Endothelial cell of umbilical vein (primary cell): Measurements from ENCODE around the gene ATP5PB. TPM values are rescaled to one million over a fixed set of nuclear protein-coding genes. Genes with fewer than 3 reads are reported as not detected.
A peak's percentile ranks its signal among the peaks of the same experiment; 100 is the strongest.

Experiments
- BruUV-seq: library from RNA; stranded (reverse); fragments of 400-500 nt; replicated peaks from 2 replicates; lab custom pipeline; 2021; lab: Mats Ljungman, UMichigan
- CTCF ChIA-PET: fragments of 300-600, 350-600 bp; sonication (Branson Sonifier 250); formaldehyde crosslinking; loops from one replicate; lab custom pipeline; 2021; ENCODE audit warnings: antibody characterized with exemption, inconsistent platforms; lab: Charles Lee
- POLR2A ChIA-PET: fragments of 300-600, 350-600 bp; sonication (Branson Sonifier 250); formaldehyde crosslinking; loops from one replicate; lab custom pipeline; 2021; ENCODE audit warnings: antibody characterized with exemption, inconsistent platforms; lab: Charles Lee
- DNase-seq: peaks from one replicate; pipeline ENCODE4 v3.0.0-alpha.2; 2011; ENCODE audit warnings: low read depth, low spot score
- FAIRE-seq: peaks from 2 replicates; lab custom pipeline; 2011; peaks lifted over from hg19 to GRCh38; lab: Jason Lieb, UNC
- H2AFZ ChIP-seq: 2 replicates; pipeline ENCODE4 v1.6.0; 2012; ENCODE audit warnings: low read depth, low read length, control low read depth, inconsistent platforms
- H3K27ac ChIP-seq: 2 replicates; pipeline ENCODE4 v1.5.1; 2011; ENCODE audit warnings: low read depth, mild to moderate bottlenecking, control low read depth, low read length, moderate library complexity; ENCODE audit not compliant: insufficient read depth
- H3K27me3 ChIP-seq, 2 experiments: 2 replicates each; pipeline versions ENCODE4 v1.6.0 to v1.6.1; 2011; ENCODE audit warnings: low read length in 2 of 2, mixed read lengths in 1 of 2; ENCODE audit not compliant: control insufficient read depth in 2 of 2, insufficient read depth in 2 of 2
- H3K36me3 ChIP-seq, 2 experiments: 2 replicates in 1 of 2; 3 replicates in 1 of 2; pipeline ENCODE4 v1.5.1; 2011; ENCODE audit warnings: low read length in 2 of 2, mild to moderate bottlenecking in 1 of 2, moderate library complexity in 1 of 2; ENCODE audit not compliant: control insufficient read depth in 2 of 2, insufficient read depth in 2 of 2; ENCODE audit errors: extremely low read depth in 1 of 2
- H3K4me1 ChIP-seq: 3 replicates; pipeline ENCODE4 v1.5.1; 2011; ENCODE audit warnings: mild to moderate bottlenecking, low read length; ENCODE audit not compliant: control insufficient read depth, insufficient read depth; ENCODE audit errors: extremely low read depth
- H3K4me2 ChIP-seq: 2 replicates; pipeline ENCODE4 v1.6.1; 2011; ENCODE audit warnings: low read length, control low read depth, mixed read lengths; ENCODE audit not compliant: insufficient read depth
- H3K4me3 ChIP-seq, 3 experiments: fragments of 200-600 bp in 1 of 3; sonication (generic), shearing (Covaris generic) in 1 of 3; replicated peaks in 1 of 3; 2 replicates each; pipeline ENCODE4 v1.5.1; 2011 to 2016; ENCODE audit warnings: control low read depth in 3 of 3, low read length in 3 of 3, mild to moderate bottlenecking in 2 of 3, inconsistent platforms in 1 of 3, low read depth in 1 of 3, moderate library complexity in 1 of 3; ENCODE audit not compliant: insufficient read depth in 1 of 3
- H3K79me2 ChIP-seq: 2 replicates; pipeline ENCODE4 v1.6.0; 2012; ENCODE audit warnings: low read length, inconsistent platforms; ENCODE audit not compliant: control insufficient read depth, insufficient read depth
- H3K9ac ChIP-seq: replicated peaks from 2 replicates; pipeline ENCODE3; 2011; ENCODE audit warnings: low read length, control low read depth; ENCODE audit not compliant: insufficient read depth; ENCODE audit errors: extremely low read depth
- H3K9me1 ChIP-seq: replicated peaks from 3 replicates; pipeline ENCODE4 v1.6.0; 2011; ENCODE audit warnings: mild to moderate bottlenecking, low read length; ENCODE audit not compliant: control insufficient read depth, insufficient read depth; ENCODE audit errors: extremely low read depth
- H3K9me3 ChIP-seq: replicated peaks from 2 replicates; pipeline ENCODE4 v1.5.1; 2012; ENCODE audit warnings: low read length, inconsistent platforms; ENCODE audit not compliant: control insufficient read depth, insufficient read depth
- H4K20me1 ChIP-seq: replicated peaks from 2 replicates; pipeline ENCODE3; 2011; ENCODE audit warnings: mild to moderate bottlenecking, low read length; ENCODE audit not compliant: control insufficient read depth, insufficient read depth; ENCODE audit errors: extremely low read depth
- FOS ChIP-seq: IDR thresholded peaks from 2 replicates; pipeline ENCODE4 v1.6.1; 2011; ENCODE audit warnings: mild to moderate bottlenecking, low read length, moderate library complexity, borderline replicate concordance; ENCODE audit not compliant: insufficient read depth
- JUN ChIP-seq: IDR thresholded peaks from 2 replicates; pipeline ENCODE4 v1.6.1; 2011; ENCODE audit warnings: borderline replicate concordance, low read depth; ENCODE audit not compliant: insufficient read length, insufficient read depth
- MYC ChIP-seq: IDR thresholded peaks from one replicate; pipeline ENCODE4 v1.6.1; 2011; ENCODE audit warnings: mild to moderate bottlenecking, low read depth, low read length
- POLR2A ChIP-seq: IDR thresholded peaks from 2 replicates; pipeline ENCODE4 v1.6.1; 2012; ENCODE audit warnings: low read depth, mild to moderate bottlenecking, control low read depth, low read length
- POLR2AphosphoS5 ChIP-seq: IDR thresholded peaks from 2 replicates; pipeline ENCODE4 v1.6.1; 2012; ENCODE audit warnings: low read depth, mild to moderate bottlenecking, control low read depth, low read length, moderate library complexity; ENCODE audit not compliant: insufficient read depth
- dilution Hi-C: fragments of 300-500 bp; cut with MboI; formaldehyde crosslinking; loops from one replicate; pipeline ENCODE4 v1.15.0; 2019; ENCODE audit warnings: low sequenced_read_pairs; ENCODE audit not compliant: extremely low pct_ligation_motif_present
- intact Hi-C: fragments of 100-400 bp; cut with micrococcal nuclease; formaldehyde crosslinking; loops from one replicate; pipeline ENCODE4 v1.10.0; 2022
- polyA plus RNA-seq, 4 experiments: library from polyadenylated mRNA; depleted of rRNA in 3 of 4; stranded (reverse) in 3 of 4; unstranded in 1 of 4; fragments of >200 nt; gene quantifications; 2 replicates each; pipeline versions ENCODE4 v1.2.1 to v1.2.3, GENCODE V29; 2011 to 2012; ENCODE audit warnings: missing spikeins in 1 of 4
- small RNA-seq: library from RNA; depleted of rRNA; stranded (forward); fragments of <200 nt; gene quantifications from one replicate; pipeline ENCODE3, GENCODE V24; 2012; ENCODE audit warnings: low replicate concordance, low read depth; ENCODE audit not compliant: insufficient read depth, insufficient read length
- total RNA-seq: library from RNA; stranded (reverse); gene quantifications from 2 replicates; pipeline ENCODE4 v1.2.3, GENCODE V29; 2021
- TF ChIP-seq, protein P1 (sequence below), 2 donors: IDR thresholded peaks; 1 replicate in 1 of 2; 2 replicates in 1 of 2; pipeline ENCODE4 v1.5.1; 2011; ENCODE audit warnings: low read length in 2 of 2, mild to moderate bottlenecking in 2 of 2, moderate library complexity in 2 of 2, control low read depth in 1 of 2, inconsistent platforms in 1 of 2, low read depth in 1 of 2; ENCODE audit not compliant: insufficient read depth in 1 of 2; ENCODE audit errors: extremely low read depth in 1 of 2
- TF ChIP-seq, protein P2 (sequence below): IDR thresholded peaks from 2 replicates; pipeline ENCODE4 v1.6.1; 2011; ENCODE audit not compliant: insufficient read depth, insufficient read length

The ATP5PB gene
- total and polyA plus RNA-seq, 2 donors (not counting 3 experiments of a cell fraction or from before 2014, with no cell fraction given) = 231 to 244 TPM

DNA sequence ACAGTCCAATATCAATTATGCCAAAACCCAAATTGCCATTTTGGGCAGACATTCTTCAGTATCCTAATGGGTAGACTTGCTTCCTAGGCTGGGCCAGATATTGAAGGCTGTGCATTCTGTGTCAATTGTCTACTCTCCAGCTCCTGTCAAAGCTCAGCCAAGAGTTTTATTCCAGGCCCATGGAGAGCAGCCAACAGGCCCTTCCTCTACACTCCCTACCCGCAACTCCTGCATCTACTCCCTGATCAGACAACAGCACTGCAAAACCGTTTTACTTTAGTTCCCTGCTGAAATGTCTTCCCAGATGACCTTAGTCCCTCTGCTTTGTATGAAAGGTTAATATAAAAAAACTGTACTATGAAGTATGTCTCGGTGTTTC is 60.7 kb downstream of the ATP5PB start:
- dilution Hi-C loops (no loop called here), intact Hi-C loops (loop anchor here (2.0 to 5.0 kb wide), 3 partner anchors 83 to 1478 kb away; partner anchors contain the start of genes RAP1A and STRIP1)
- CTCF ChIA-PET = interaction anchor here (1.0 to 3.9 kb wide), 7 partner anchors 28 to 260 kb away, joined by 3 to 64 read pairs (median 3); no protein-coding TSS in a partner anchor
- Histone ChIP-seq H3K9ac (no peak overlapping the region), H3K27ac (no peak overlapping the region), H3K4me1 (peaks cover 21% of the 10 kb centered on the region), H3K4me2 (no peak overlapping the region), H3K9me1 (no peaks in the 10 kb centered on the region), H3K4me3 (no peak overlapping the region), H3K79me2 (no peaks in the 10 kb centered on the region), H3K27me3 (no peaks in the 10 kb centered on the region), H4K20me1 (no peaks in the 10 kb centered on the region), H3K9me3 (no peaks in the 10 kb centered on the region), H3K36me3 (peaks cover 0 to 1% of the 10 kb centered on the region in 2 experiments), H2AFZ (no peak overlapping the region)
- POLR2A ChIA-PET = no interaction called here
- TF ChIP-seq MYC (no peak), JUN (no peak)
- DNase-seq (peak; percentile 26), FAIRE-seq (no peak)
- no TSS peak for BruUV-seq

DNA sequence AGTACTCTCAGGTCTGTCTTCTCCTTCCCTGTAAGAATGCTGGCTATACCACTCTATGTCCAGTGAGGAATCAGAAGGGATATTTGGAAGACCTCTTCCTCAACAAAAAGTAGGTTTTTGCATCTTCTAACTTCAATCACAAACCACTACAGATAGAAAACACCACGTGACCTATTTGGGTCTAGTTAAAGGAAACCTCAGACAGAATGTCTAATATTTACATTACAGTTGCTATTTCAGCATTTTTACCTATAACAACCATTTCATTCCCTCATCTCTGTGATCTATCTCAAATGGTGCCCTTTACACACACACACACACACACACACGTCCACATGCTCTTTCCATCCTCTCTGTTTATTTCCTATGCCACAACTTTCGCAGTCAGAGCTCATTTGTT is 62.1 kb downstream of the ATP5PB start:
- DNase-seq (no peak), FAIRE-seq (no peak)
- no TSS peak for BruUV-seq
- no peak overlapping the region for H3K4me2 ChIP-seq
- H3K9me1 ChIP-seq = no peaks in the 10 kb centered on the region
- no peaks in the 10 kb centered on the region for H3K27me3 ChIP-seq
- intact Hi-C loops (no loop called here), dilution Hi-C loops (no loop called here)
- H3K36me3 ChIP-seq = peaks cover 0 to 1% of the 10 kb centered on the region in 2 experiments
- H3K27ac ChIP-seq = no peak overlapping the region
- no peak overlapping the region for H3K9ac ChIP-seq
- H2AFZ ChIP-seq = no peak overlapping the region
- H3K9me3 ChIP-seq = no peaks in the 10 kb centered on the region
- H3K4me3 ChIP-seq = no peak overlapping the region
- H4K20me1 ChIP-seq = no peaks in the 10 kb centered on the region
- TF ChIP-seq, protein P1, sequence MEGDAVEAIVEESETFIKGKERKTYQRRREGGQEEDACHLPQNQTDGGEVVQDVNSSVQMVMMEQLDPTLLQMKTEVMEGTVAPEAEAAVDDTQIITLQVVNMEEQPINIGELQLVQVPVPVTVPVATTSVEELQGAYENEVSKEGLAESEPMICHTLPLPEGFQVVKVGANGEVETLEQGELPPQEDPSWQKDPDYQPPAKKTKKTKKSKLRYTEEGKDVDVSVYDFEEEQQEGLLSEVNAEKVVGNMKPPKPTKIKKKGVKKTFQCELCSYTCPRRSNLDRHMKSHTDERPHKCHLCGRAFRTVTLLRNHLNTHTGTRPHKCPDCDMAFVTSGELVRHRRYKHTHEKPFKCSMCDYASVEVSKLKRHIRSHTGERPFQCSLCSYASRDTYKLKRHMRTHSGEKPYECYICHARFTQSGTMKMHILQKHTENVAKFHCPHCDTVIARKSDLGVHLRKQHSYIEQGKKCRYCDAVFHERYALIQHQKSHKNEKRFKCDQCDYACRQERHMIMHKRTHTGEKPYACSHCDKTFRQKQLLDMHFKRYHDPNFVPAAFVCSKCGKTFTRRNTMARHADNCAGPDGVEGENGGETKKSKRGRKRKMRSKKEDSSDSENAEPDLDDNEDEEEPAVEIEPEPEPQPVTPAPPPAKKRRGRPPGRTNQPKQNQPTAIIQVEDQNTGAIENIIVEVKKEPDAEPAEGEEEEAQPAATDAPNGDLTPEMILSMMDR (IDR thresholded peaks at IDR 0.05; ENCODE audit: extremely low read depth in 1 of 2, insufficient read depth in 1 of 2, low read depth in 1 of 2, low read length in 2 of 2) = no peak
- TF ChIP-seq FOS = no peak
- TF ChIP-seq JUN = no peak
- TF ChIP-seq MYC = no peak
- no peak for TF ChIP-seq POLR2AphosphoS5
- TF ChIP-seq, protein P2, sequence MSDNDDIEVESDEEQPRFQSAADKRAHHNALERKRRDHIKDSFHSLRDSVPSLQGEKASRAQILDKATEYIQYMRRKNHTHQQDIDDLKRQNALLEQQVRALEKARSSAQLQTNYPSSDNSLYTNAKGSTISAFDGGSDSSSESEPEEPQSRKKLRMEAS = no peak
- TF ChIP-seq POLR2A = no peak
- POLR2A ChIA-PET = no interaction called here
- peaks cover 35% of the 10 kb centered on the region for H3K4me1 ChIP-seq
- CTCF ChIA-PET = no interaction called here
- H3K79me2 ChIP-seq = no peaks in the 10 kb centered on the region

Small RNA genes within 50 kb of the gene (small RNA-seq; reads per million reads assigned to genes)
- gene RF00019 = not detected
- not detected for gene RNU6-792P

Other genes with a start within 250 kb of the ATP5PB start
- gene DENND2D, start 248.8 kb upstream of the ATP5PB start, total RNA-seq = 0.42 and 1.00 TPM in 2 replicates
- 0.30 and 0.41 TPM in 2 replicates for gene DENND2D, start 248.8 kb upstream of the ATP5PB start, polyA plus RNA-seq
- not detected in 2 replicates for gene CHI3L2, start 221.8 kb upstream of the ATP5PB start, total RNA-seq
- gene CHI3L2, start 221.8 kb upstream of the ATP5PB start, polyA plus RNA-seq = not detected in 2 replicates
- gene CHIA, start 158.6 kb upstream of the ATP5PB start, total RNA-seq = not detected in 2 replicates
- gene CHIA, start 158.6 kb upstream of the ATP5PB start, polyA plus RNA-seq = not detected in 2 replicates
- gene OVGP1, start 21.7 kb upstream of the ATP5PB start, total RNA-seq = 0.75 and 0.99 TPM in 2 replicates
- gene OVGP1, start 21.7 kb upstream of the ATP5PB start, polyA plus RNA-seq = 1.2 and 1.3 TPM in 2 replicates
- 35.6 and 41.3 TPM in 2 replicates for gene WDR77, start 208 bp upstream of the ATP5PB start, total RNA-seq
- gene WDR77, start 208 bp upstream of the ATP5PB start, polyA plus RNA-seq = 105 and 116 TPM in 2 replicates
- gene C1orf162, start 24.5 kb downstream of the ATP5PB start, total RNA-seq = 0.35 TPM in 2 replicates
- gene C1orf162, start 24.5 kb downstream of the ATP5PB start, polyA plus RNA-seq = 0.81 and 0.89 TPM in 2 replicates
- 0.31 TPM in 1 of 2 replicates, not detected in the other for gene ADORA3, start 54.2 kb downstream of the ATP5PB start, total RNA-seq
- 0.03 TPM in 1 of 2 replicates, not detected in the other for gene ADORA3, start 54.2 kb downstream of the ATP5PB start, polyA plus RNA-seq
- 0.49 TPM in 1 of 2 replicates, not detected in the other for gene TMIGD3, start 54.2 kb downstream of the ATP5PB start, total RNA-seq
- gene TMIGD3, start 54.2 kb downstream of the ATP5PB start, polyA plus RNA-seq = 0.07 and 0.24 TPM in 2 replicates
- 56.4 and 57.1 TPM in 2 replicates for gene RAP1A, start 170.3 kb downstream of the ATP5PB start, total RNA-seq
- 14.4 and 17.8 TPM in 2 replicates for gene RAP1A, start 170.3 kb downstream of the ATP5PB start, polyA plus RNA-seq